Upper lobe of left lung (tissue), 6 donors: ENCODE data around the gene DNMT3L. TPM values are rescaled to one million over a fixed set of nuclear protein-coding genes. Genes with fewer than 3 reads are reported as not detected.

ENCODE experiments used
- ATAC-seq, 2 donors: fragments of 200-7000 bp; cut with Tn5 transposase; one replicate each; pipeline ENCODE4 v1.9.1; 2022; ENCODE audit warnings: mild to moderate bottlenecking in 2 of 2, moderate library complexity in 2 of 2; ENCODE audit not compliant: low FRiP score in 2 of 2
- DNase-seq, 2 donors: peaks; one replicate each; pipeline ENCODE4 v3.0.0-alpha.2; 2019 to 2020
- H3K27ac ChIP-seq, 4 donors: fragments of 200-600 bp; sonication (generic); one replicate each; pipeline ENCODE4 v1.5.1; 2016 to 2019
- H3K27me3 ChIP-seq, 4 donors: fragments of 200-600 bp; sonication (generic); one replicate each; pipeline ENCODE4 v1.5.1; 2017 to 2019
- H3K36me3 ChIP-seq, 4 donors: fragments of 200-600 bp; sonication (generic); one replicate each; pipeline ENCODE4 v1.5.1; 2016 to 2019
- H3K4me1 ChIP-seq, 4 donors: fragments of 200-600 bp; sonication (generic); one replicate each; pipeline ENCODE4 v1.5.1; 2018 to 2019
- H3K4me3 ChIP-seq, 4 donors: fragments of 200-600 bp; sonication (generic); one replicate each; pipeline ENCODE4 v1.5.1; 2017 to 2019; ENCODE audit warnings: mild to moderate bottlenecking in 2 of 4, moderate library complexity in 1 of 4
- H3K9me3 ChIP-seq, 4 donors: fragments of 200-600 bp; sonication (generic); one replicate each; pipeline ENCODE4 v1.5.1; 2018 to 2019
- CTCF ChIP-seq, 6 experiments: fragments of 450-650 bp in 4 of 6; fragments of 200-600 bp in 2 of 6; sonication (generic) in 2 of 6; IDR thresholded peaks; one replicate each; pipeline ENCODE4 v1.5.1; 2016 to 2019; ENCODE audit warnings: antibody characterized with exemption in 6 of 6
- EP300 ChIP-seq, 4 donors: sonication (generic); formaldehyde crosslinking; IDR thresholded peaks; one replicate each; pipeline ENCODE4 v1.5.1; 2017; ENCODE audit warnings: antibody characterized with exemption in 4 of 4, control low read depth in 2 of 4
- POLR2A ChIP-seq, 4 donors: fragments of 450-650 bp; IDR thresholded peaks; one replicate each; pipeline ENCODE4 v1.5.1; 2016 to 2017; ENCODE audit warnings: antibody characterized with exemption in 4 of 4, mild to moderate bottlenecking in 2 of 4
- POLR2AphosphoS5 ChIP-seq, 2 donors: sonication (generic); formaldehyde crosslinking; IDR thresholded peaks; one replicate each; pipeline ENCODE4 v1.5.1; 2017; ENCODE audit warnings: antibody characterized with exemption in 2 of 2
- WGBS, 2 donors: methylation state at CpG; one replicate each; pipeline ENCODE4 v1.1.5; 2017 to 2018; 5-methylcytosine and 5-hydroxymethylcytosine counted together
- total RNA-seq, 6 donors: library from RNA; depleted of rRNA in 4 of 6; stranded (reverse); fragments of >200 nt in 4 of 6; gene quantifications; one replicate each; pipeline versions ENCODE4 v1.1.0 to v1.2.1, GENCODE V29; 2016 to 2021
- donor health status: DM: no; HTN: no; CAD: no; lungs with moderate emphysema.
- donor health status: DM: no; HTN: yes; CAD: no; lungs with severe emphysema.

Gene DNMT3L
- total RNA-seq, 6 donors from 2014 or later, result not detected

GRCh38 chr21:44301141-44301540, 39.4 kb upstream of the DNMT3L start:
- WGBS, 2 donors, result 71 to 75% methylated on average over 6 to 13 of the region's 13 CpGs
- DNase-seq, result peak in 1 of 2 donors; percentile 59
- peak overlapping the region; percentile 81 to 100 (median 94) for H3K4me3 ChIP-seq

GRCh38 chr21:44300262-44300959, 38.7 kb upstream of the DNMT3L start:
- no peaks in the 10 kb centered on the region for H3K9me3 ChIP-seq
- peak overlapping the region; percentile 81 to 100 (median 94) for H3K4me3 ChIP-seq
- DNase-seq, result peak; percentile 79 to 95
- ATAC-seq, result peak; percentile 72 to 80
- WGBS, 2 donors, result 0% methylated on average over 1 to 9 of the region's 67 CpGs
- peak overlapping the region; percentile 86 to 98 (median 96) for H3K27ac ChIP-seq
- no peaks in the 10 kb centered on the region for H3K36me3 ChIP-seq
- H3K4me1 ChIP-seq, result peaks cover 51 to 69% (median 56%) of the 10 kb centered on the region in 4 donors
- TF ChIP-seq EP300 (IDR thresholded peaks at IDR 0.05) (no peak), CTCF (IDR thresholded peaks at IDR 0.05) (no peak), POLR2A (IDR thresholded peaks at IDR 0.05) (peak in 2 of 4 donors; percentile 78 to 85), POLR2AphosphoS5 (IDR thresholded peaks at IDR 0.05) (peak; percentile 51 to 70)
- no peaks in the 10 kb centered on the region for H3K27me3 ChIP-seq

More at GRCh38 chr21:44301141-44301540, 39.4 kb upstream of the DNMT3L start:
- Histone ChIP-seq H3K36me3 (no peaks in the 10 kb centered on the region), H3K4me1 (peaks cover 58 to 77% (median 63%) of the 10 kb centered on the region in 4 donors), H3K9me3 (no peaks in the 10 kb centered on the region), H3K27me3 (no peaks in the 10 kb centered on the region), H3K27ac (peak overlapping the region; percentile 86 to 98 (median 96))
- no peak for ATAC-seq
- no peak for TF ChIP-seq EP300 (IDR thresholded peaks at IDR 0.05)
- TF ChIP-seq CTCF (IDR thresholded peaks at IDR 0.05), result no peak
- TF ChIP-seq POLR2AphosphoS5 (IDR thresholded peaks at IDR 0.05), result no peak
- TF ChIP-seq POLR2A (IDR thresholded peaks at IDR 0.05), result no peak

- ATAC-seq (peak; percentile 61 to 86), DNase-seq (peak; percentile 73 to 96)
- Histone ChIP-seq H3K27me3 (no peaks in the 10 kb centered on the region), H3K9me3 (no peaks in the 10 kb centered on the region), H3K4me3 (peak within 1 kb of the TSS; percentile 81 to 100 (median 94)), H3K27ac (peak within 1 kb of the TSS; percentile 86 to 98 (median 96)), H3K36me3 (no peaks in the 10 kb centered on the region), H3K4me1 (peaks cover 44 to 65% (median 50%) of the 10 kb centered on the region in 4 donors)
- 1% methylated on average over 18 to 30 of the region's 94 CpGs for WGBS, 2 donors
- peak in 1 of 4 donors; percentile 65 for TF ChIP-seq POLR2A (IDR thresholded peaks at IDR 0.05)
- TF ChIP-seq POLR2AphosphoS5 (IDR thresholded peaks at IDR 0.05), result peak; percentile 48 to 62
- no peak for TF ChIP-seq EP300 (IDR thresholded peaks at IDR 0.05)
- peak in 1 of 6 experiments; percentile 14 for TF ChIP-seq CTCF (IDR thresholded peaks at IDR 0.05)
Measured at GRCh38 chr21:44299458-44300261, 38.0 kb upstream of the DNMT3L start, which contains the start of gene PFKL. TSS of gene PFKL (plus strand) at chr21:44300053. CDS start at chr21:44300106, 53 bp downstream.

- DNase-seq (peak in 1 of 2 donors; percentile 1), ATAC-seq (no peak)
- WGBS, 2 donors, result 25 to 26% methylated on average over 9 of the region's 10 CpGs
- Histone ChIP-seq H3K36me3 (no peaks in the 10 kb centered on the region), H3K9me3 (no peaks in the 10 kb centered on the region), H3K4me1 (peaks cover 39 to 65% (median 46%) of the 10 kb centered on the region in 4 donors), H3K4me3 (peak overlapping the region; percentile 40 to 100 (median 85)), H3K27ac (peak overlapping the region; percentile 86 to 98 (median 96)), H3K27me3 (no peaks in the 10 kb centered on the region)
- TF ChIP-seq EP300 (IDR thresholded peaks at IDR 0.05), result no peak
- no peak for TF ChIP-seq POLR2AphosphoS5 (IDR thresholded peaks at IDR 0.05)
- TF ChIP-seq CTCF (IDR thresholded peaks at IDR 0.05), result no peak
- no peak for TF ChIP-seq POLR2A (IDR thresholded peaks at IDR 0.05)
Measured at GRCh38 chr21:44299085-44299457, 37.4 kb upstream of the DNMT3L start.
